TTC549 (cell line): ENCODE results near the gene DLGAP1.

ENCODE experiments used
- FAIRE-seq: peaks from 2 replicates; lab custom pipeline; 2012; peaks lifted over from hg19 to GRCh38; lab: Jason Lieb, UNC

Gene DLGAP1

GRCh38 chr18:3889803-3890202 lies 565.3 kb downstream of the DLGAP1 start:
- FAIRE-seq = no peak

- FAIRE-seq = no peak
Measured at GRCh38 chr18:3889121-3889520, 566.0 kb downstream of the DLGAP1 start.

- FAIRE-seq = no peak
Measured at GRCh38 chr18:3886575-3887322, 568.4 kb downstream of the DLGAP1 start.

- no peak for FAIRE-seq
Measured at GRCh38 chr18:3885209-3885792, 569.8 kb downstream of the DLGAP1 start.

- FAIRE-seq = no peak
Measured at GRCh38 chr18:3879836-3880120, 575.3 kb downstream of the DLGAP1 start.

GRCh38 chr18:3879114-3879835 lies 575.8 kb downstream of the DLGAP1 start:
- no peak for FAIRE-seq

GRCh38 chr18:3878401-3878800 lies 576.7 kb downstream of the DLGAP1 start:
- FAIRE-seq = no peak

- FAIRE-seq = no peak
Measured at GRCh38 chr18:3877678-3878077, 577.4 kb downstream of the DLGAP1 start.

- FAIRE-seq = no peak
Measured at GRCh38 chr18:3875961-3876360, 579.1 kb downstream of the DLGAP1 start.

GRCh38 chr18:3875376-3875775 lies 579.7 kb downstream of the DLGAP1 start:
- FAIRE-seq = no peak

GRCh38 chr18:3874581-3874980 lies 580.5 kb downstream of the DLGAP1 start:
- no peak for FAIRE-seq

- FAIRE-seq = no peak
Measured at GRCh38 chr18:3874125-3874524, 581.0 kb downstream of the DLGAP1 start.

- FAIRE-seq = no peak
Measured at GRCh38 chr18:3873698-3874097, 581.4 kb downstream of the DLGAP1 start.

GRCh38 chr18:3873211-3873610 lies 581.9 kb downstream of the DLGAP1 start:
- no peak for FAIRE-seq

- FAIRE-seq = no peak
Measured at GRCh38 chr18:3872641-3873040, 582.5 kb downstream of the DLGAP1 start.

GRCh38 chr18:3871687-3872086 lies 583.4 kb downstream of the DLGAP1 start:
- FAIRE-seq = no peak

- FAIRE-seq = no peak
Measured at GRCh38 chr18:3870914-3871313, 584.2 kb downstream of the DLGAP1 start.

- peak; percentile 84 for FAIRE-seq
Measured at GRCh38 chr18:3869848-3870247, 585.3 kb downstream of the DLGAP1 start.

- FAIRE-seq = no peak
Measured at GRCh38 chr18:3867864-3868311, 587.2 kb downstream of the DLGAP1 start.

- FAIRE-seq = no peak
Measured at GRCh38 chr18:3867236-3867635, 587.9 kb downstream of the DLGAP1 start.

- FAIRE-seq = no peak
Measured at GRCh38 chr18:3864669-3865298, 590.3 kb downstream of the DLGAP1 start.

- FAIRE-seq = no peak
Measured at GRCh38 chr18:3863593-3863992, 591.5 kb downstream of the DLGAP1 start.

GRCh38 chr18:3863006-3863405 lies 592.1 kb downstream of the DLGAP1 start:
- no peak for FAIRE-seq
